ENCODE data around the gene EML6. TPM values are rescaled to one million over a fixed set of nuclear protein-coding genes. Genes with fewer than 3 reads are reported as not detected.

Gene EML6
- total RNA-seq, 1 experiment from 2014 or later = 1.5 TPM

- H3K27me3 Mint-ChIP-seq (ENCODE audit: low read depth) = peaks cover 2% of the 10 kb centered on the region; the same call in 1 of the 2 replicates
- H3K27ac Mint-ChIP-seq = no peak overlapping the region; a peak in 1 of 7 replicates
- H3K27me3 ChIP-seq (ENCODE audit: insufficient read depth, low read length) = no peaks in the 10 kb centered on the region
- no peak overlapping the region for H3T11ph ChIP-seq (ENCODE audit: low read length)
- no peak overlapping the region for H2BK120ac ChIP-seq (ENCODE audit: low read depth, low read length, poor library complexity, severe bottlenecking)
- no peak overlapping the region for H4K91ac ChIP-seq (ENCODE audit: insufficient read length, low read depth, low read length)
- H2AK5ac ChIP-seq (ENCODE audit: insufficient read length, low read length) = no peak overlapping the region
- H2BK12ac ChIP-seq (ENCODE audit: insufficient read length, low read depth, low read length) = no peak overlapping the region
- H2BK5ac ChIP-seq (ENCODE audit: insufficient read length, low read length) = no peak overlapping the region
- no peak overlapping the region for H3K56ac ChIP-seq (ENCODE audit: insufficient read length, low read depth, low read length)
- no peak overlapping the region for H3K27ac ChIP-seq (ENCODE audit: insufficient read length, low read depth, low read length)
- no peak overlapping the region for H2BK15ac ChIP-seq (ENCODE audit: low read depth, low read length)
- no peak overlapping the region for H3K18ac ChIP-seq (ENCODE audit: insufficient read length, low read depth, low read length)
- no peak overlapping the region for H2BK20ac ChIP-seq (ENCODE audit: low read depth, low read length, poor library complexity, severe bottlenecking)
- H3K9me3 Mint-ChIP-seq = no peaks in the 10 kb centered on the region
- H3K36me3 Mint-ChIP-seq (ENCODE audit: insufficient read depth in 1 of 3, low read depth in 3 of 3) = no peaks in the 10 kb centered on the region
- TF ChIP-seq CTCF (conservative IDR thresholded peaks at IDR 0.05) = no peak
- no peak overlapping the region for H3K9ac ChIP-seq (ENCODE audit: extremely low read depth, insufficient read length, low read length)
- no peaks in the 10 kb centered on the region for H3K23me2 ChIP-seq (ENCODE audit: insufficient read length, low read depth, low read length, poor library complexity, severe bottlenecking)
- no peak overlapping the region for H2AFZ ChIP-seq (ENCODE audit: low read length)
- no peaks in the 10 kb centered on the region; the same call in 1 of the 2 replicates for H3K4me1 ChIP-seq (ENCODE audit: insufficient read depth, low read length)
- H3K4me1 Mint-ChIP-seq = peaks cover 0 to 5% of the 10 kb centered on the region in 2 experiments; a peak in 2 of 4 replicates
- WGBS (ENCODE audit: extremely low coverage, insufficient read length, low lambda C conversion rate) = no CpG with 5 or more reads among the region's 4 CpGs
- H3K9me3 ChIP-seq (ENCODE audit: control insufficient read depth, low read depth, low read length) = no peaks in the 10 kb centered on the region
- no peaks in the 10 kb centered on the region for H4K20me1 ChIP-seq (ENCODE audit: control insufficient read depth, insufficient read depth, insufficient read length)
- H3K4me3 Mint-ChIP-seq = no peak overlapping the region
- H3K23ac ChIP-seq (ENCODE audit: insufficient read length, low read depth, low read length) = no peak overlapping the region
- no peak overlapping the region for H4K5ac ChIP-seq (ENCODE audit: insufficient read length, low read depth, low read length)
- H4K8ac ChIP-seq (replicated peaks; ENCODE audit: insufficient read length, low read depth, low read length) = no peak overlapping the region
- no peaks in the 10 kb centered on the region for H3K79me2 ChIP-seq (ENCODE audit: insufficient read depth, low read length)
- no peaks in the 10 kb centered on the region for H3K79me1 ChIP-seq (ENCODE audit: insufficient read depth, low read depth, low read length, poor library complexity, severe bottlenecking)
- no peak overlapping the region for H3K14ac ChIP-seq (ENCODE audit: insufficient read depth, low read length)
- no peak for DNase-seq
- no peak overlapping the region for H3K4ac ChIP-seq (ENCODE audit: low read depth, low read length)
- no peak overlapping the region for H3K4me2 ChIP-seq (ENCODE audit: insufficient read depth, insufficient read length, low read length)
Observed at GRCh38 chr2:54862229-54862628, 138.8 kb downstream of the EML6 start.
